Neuronal stem cell (in vitro differentiated cells): Measurements from ENCODE around the gene BMAL1. TPM values are rescaled to one million over a fixed set of nuclear protein-coding genes. Genes with fewer than 3 reads are reported as not detected.

ENCODE experiments used
- DNase-seq: peaks from one replicate; pipeline ENCODE4 v3.0.0-alpha.2; 2013; ENCODE audit warnings: low spot score
- H2AFZ ChIP-seq: one replicate; pipeline ENCODE4 v1.6.1; 2013; ENCODE audit warnings: mild to moderate bottlenecking, low read length, inconsistent platforms
- H2AK5ac ChIP-seq: 2 replicates; pipeline ENCODE4 v1.6.1; 2013; ENCODE audit warnings: low read depth, mild to moderate bottlenecking, inconsistent platforms, low read length, moderate library complexity, mixed read lengths
- H2BK120ac ChIP-seq: 2 replicates; pipeline ENCODE4 v1.6.1; 2013; ENCODE audit warnings: low read depth, mild to moderate bottlenecking, inconsistent platforms, low read length, moderate library complexity, mixed read lengths
- H2BK12ac ChIP-seq: one replicate; pipeline ENCODE4 v1.6.1; 2013; ENCODE audit warnings: low read length, inconsistent platforms
- H2BK15ac ChIP-seq: 2 replicates; pipeline ENCODE4 v1.6.1; 2013; ENCODE audit warnings: mild to moderate bottlenecking, low read length, inconsistent platforms, mixed read lengths
- H2BK5ac ChIP-seq: one replicate; pipeline ENCODE4 v1.6.1; 2013; ENCODE audit warnings: inconsistent platforms, mild to moderate bottlenecking, low read length, moderate library complexity
- H3K14ac ChIP-seq: one replicate; pipeline ENCODE4 v1.6.1; 2013; ENCODE audit warnings: low read length, inconsistent platforms
- H3K18ac ChIP-seq: 2 replicates; pipeline ENCODE4 v1.6.1; 2013; ENCODE audit warnings: low read length, inconsistent platforms
- H3K23ac ChIP-seq: 2 replicates; pipeline ENCODE4 v1.6.1; 2013; ENCODE audit warnings: low read depth, mild to moderate bottlenecking, mixed read lengths, low read length, inconsistent platforms; ENCODE audit not compliant: poor library complexity
- H3K27ac ChIP-seq: replicated peaks from 3 replicates; pipeline ENCODE4 v1.5.1; 2013; ENCODE audit warnings: low read length, inconsistent platforms
- H3K27me3 ChIP-seq, 3 experiments: 2 replicates each; pipeline ENCODE4 v1.6.1; 2013; ENCODE audit warnings: low read length in 3 of 3, mild to moderate bottlenecking in 2 of 3, inconsistent platforms in 1 of 3, low read depth in 1 of 3, mixed read lengths in 1 of 3, moderate library complexity in 1 of 3; ENCODE audit not compliant: control insufficient read depth in 3 of 3, insufficient read depth in 3 of 3
- H3K36me3 ChIP-seq, 2 donors: replicated peaks in 1 of 2; 2 replicates each; pipeline ENCODE4 v1.6.1; 2013; ENCODE audit warnings: low read length in 2 of 2; ENCODE audit not compliant: control insufficient read depth in 2 of 2, insufficient read depth in 2 of 2
- H3K4ac ChIP-seq: 2 replicates; pipeline ENCODE4 v1.6.1; 2013; ENCODE audit warnings: inconsistent platforms, mild to moderate bottlenecking, low read length, moderate library complexity
- H3K4me1 ChIP-seq, 2 donors: 1 replicate in 1 of 2; 2 replicates in 1 of 2; pipeline ENCODE4 v1.6.1; 2013; ENCODE audit warnings: low read length in 2 of 2, low read depth in 1 of 2; ENCODE audit not compliant: control insufficient read depth in 2 of 2, insufficient read depth in 1 of 2
- H3K4me2 ChIP-seq: one replicate; pipeline ENCODE4 v1.6.1; 2013; ENCODE audit warnings: mild to moderate bottlenecking, low read length, inconsistent platforms; ENCODE audit not compliant: insufficient read depth, poor library complexity, severe bottlenecking
- H3K4me3 ChIP-seq, 2 donors: 2 replicates each; pipeline ENCODE4 v1.5.1; 2013; ENCODE audit warnings: low read length in 2 of 2, mild to moderate bottlenecking in 2 of 2, inconsistent platforms in 1 of 2, moderate library complexity in 1 of 2
- H3K79me1 ChIP-seq: one replicate; pipeline ENCODE4 v1.6.1; 2013; ENCODE audit warnings: low read depth, mild to moderate bottlenecking, inconsistent platforms, low read length, moderate library complexity
- H3K9ac ChIP-seq: one replicate; pipeline ENCODE4 v1.6.1; 2013; ENCODE audit warnings: mild to moderate bottlenecking, low read depth, low read length, inconsistent platforms; ENCODE audit not compliant: poor library complexity
- H3K9me3 ChIP-seq, 2 donors: replicated peaks in 1 of 2; 2 replicates each; pipeline versions ENCODE3 to v1.6.1; 2013; ENCODE audit warnings: low read length in 2 of 2, mild to moderate bottlenecking in 2 of 2, inconsistent platforms in 1 of 2, low read depth in 1 of 2, mixed read lengths in 1 of 2, moderate library complexity in 1 of 2; ENCODE audit not compliant: control insufficient read depth in 2 of 2, insufficient read depth in 1 of 2
- H4K8ac ChIP-seq: one replicate; pipeline ENCODE4 v1.6.1; 2013; ENCODE audit warnings: low read depth, mild to moderate bottlenecking, inconsistent platforms, low read length, moderate library complexity
- H4K91ac ChIP-seq: one replicate; pipeline ENCODE4 v1.6.1; 2013; ENCODE audit warnings: low read length, low read depth, mild to moderate bottlenecking, inconsistent platforms; ENCODE audit not compliant: poor library complexity
- WGBS, 2 donors: extraction: QIAGEN DNeasy Blood & Tissue Kit; methylation state at CpG; one replicate each; pipeline ENCODE4 v1.1.7; 2013; ENCODE audit warnings: missing lambda C conversion rate in 2 of 2, mixed read lengths in 1 of 2; ENCODE audit not compliant: insufficient read length in 2 of 2, insufficient replicate concordance in 1 of 2; ENCODE audit errors: extremely low coverage in 2 of 2; 5-methylcytosine and 5-hydroxymethylcytosine counted together
- polyA plus RNA-seq, 2 experiments: library from polyadenylated mRNA; stranded (reverse); fragments of 200-250 nt; gene quantifications; one replicate each; pipeline ENCODE4 v1.2.3, GENCODE V29; 2013

The BMAL1 gene
- 2.2 TPM for polyA plus RNA-seq (2013, experiment 1 of 2)
- polyA plus RNA-seq (2013, experiment 2 of 2), result 2.7 TPM

DNA sequence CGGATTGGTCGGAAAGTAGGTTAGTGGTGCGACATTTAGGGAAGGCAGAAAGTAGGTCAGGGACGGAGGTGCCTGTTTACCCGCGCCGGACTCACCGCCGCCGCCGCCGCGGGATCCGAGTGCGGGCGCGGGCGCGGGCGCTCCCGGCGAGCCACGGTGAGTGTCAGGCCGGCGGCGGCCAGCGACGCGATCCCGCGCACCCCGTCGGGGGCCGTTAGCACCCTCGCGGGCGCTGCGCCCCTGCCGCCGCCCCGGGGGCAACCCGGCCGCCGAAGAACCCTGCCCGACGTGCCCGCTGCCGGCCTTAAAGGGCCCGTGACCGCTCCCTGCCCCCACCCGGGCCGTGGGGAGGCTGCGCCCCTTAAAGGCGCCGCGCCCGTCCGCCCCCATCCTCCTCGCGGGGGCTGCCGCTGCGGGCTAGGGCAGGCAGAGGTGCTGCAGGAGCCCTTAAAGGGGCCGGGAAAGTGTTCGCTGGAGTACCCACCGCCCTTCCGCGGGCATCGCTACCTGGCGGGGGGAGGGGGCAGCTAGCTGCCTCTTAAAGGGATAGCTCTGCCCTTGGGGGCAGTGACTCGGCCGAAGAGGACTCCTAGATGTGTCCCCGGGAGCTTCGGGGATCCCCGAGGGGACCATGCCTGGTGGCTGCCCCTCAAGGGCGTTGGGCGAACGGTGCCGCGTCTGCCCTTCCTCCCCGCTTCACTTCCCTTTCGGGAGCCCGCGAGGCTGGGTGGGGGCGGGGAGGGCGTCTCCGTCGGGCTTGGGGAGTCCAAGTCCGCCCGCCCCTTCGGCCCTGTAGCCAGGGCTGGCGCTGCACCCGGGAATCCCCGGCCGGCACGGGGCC is at the start of gene BMAL1:
TSS of gene BMAL1 (plus strand) at position 23 of the 841 bp plus-strand sequence. CDS start 76,519 bp downstream, outside the sequence.
- H3K79me1 ChIP-seq, result no peaks in the 10 kb centered on the region
- no peak within 1 kb of the TSS for H2AK5ac ChIP-seq
- no peak within 1 kb of the TSS for H2BK120ac ChIP-seq
- no peak within 1 kb of the TSS for H3K27ac ChIP-seq
- peak within 1 kb of the TSS; percentile 56 for H3K9ac ChIP-seq
- no peak within 1 kb of the TSS for H2BK15ac ChIP-seq
- no peak within 1 kb of the TSS for H3K4ac ChIP-seq
- no peak within 1 kb of the TSS for H4K8ac ChIP-seq
- no peak within 1 kb of the TSS for H2BK5ac ChIP-seq
- no peak within 1 kb of the TSS for H3K14ac ChIP-seq
- no CpG with 5 or more reads among the region's 95 CpGs for WGBS, 2 donors
- H3K23ac ChIP-seq, result peak within 1 kb of the TSS; percentile 38
- H3K27me3 ChIP-seq, result peaks cover 12 to 61% (median 56%) of the 10 kb centered on the region in 3 experiments
- H3K36me3 ChIP-seq, result no peaks in the 10 kb centered on the region
- peak within 1 kb of the TSS; percentile 84 for H3K18ac ChIP-seq
- H3K4me1 ChIP-seq, result peaks cover 3 to 8% of the 10 kb centered on the region in 2 donors
- no peaks in the 10 kb centered on the region for H3K9me3 ChIP-seq
- H2AFZ ChIP-seq, result peak within 1 kb of the TSS; percentile 99
- no peak within 1 kb of the TSS for H4K91ac ChIP-seq
- DNase-seq, result no peak
- peak within 1 kb of the TSS; percentile 96 for H3K4me2 ChIP-seq
- peak within 1 kb of the TSS; percentile 52 to 88 for H3K4me3 ChIP-seq
- no peak within 1 kb of the TSS for H2BK12ac ChIP-seq

DNA sequence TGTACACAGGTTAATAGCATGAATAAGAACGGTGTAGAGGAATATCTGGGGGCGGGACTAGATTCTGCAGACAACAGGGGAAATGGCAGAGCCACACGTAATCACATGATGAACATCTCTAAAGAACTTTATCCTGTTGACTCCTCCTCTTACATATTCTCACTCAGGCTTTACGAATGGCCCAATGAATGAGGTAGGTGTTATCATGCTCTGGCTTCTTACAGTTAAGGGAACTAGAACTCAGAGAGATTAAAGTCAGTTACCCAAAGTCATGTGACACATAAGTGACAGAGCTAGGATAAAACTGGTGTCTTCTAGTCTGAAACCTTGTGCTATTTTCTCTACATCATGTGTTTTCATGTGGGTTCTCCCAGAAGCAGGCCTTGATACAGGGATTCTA is 49.0 kb upstream of the BMAL1 start:
- no peaks in the 10 kb centered on the region for H3K36me3 ChIP-seq
- no peaks in the 10 kb centered on the region for H3K9me3 ChIP-seq
- H2AFZ ChIP-seq, result peak overlapping the region; percentile 55
- H3K79me1 ChIP-seq, result no peaks in the 10 kb centered on the region
- H3K4ac ChIP-seq, result no peak overlapping the region
- no peaks in the 10 kb centered on the region for H3K27me3 ChIP-seq
- H2BK12ac ChIP-seq, result no peak overlapping the region
- no peak for DNase-seq
- no peak overlapping the region for H3K4me2 ChIP-seq
- H2AK5ac ChIP-seq, result no peak overlapping the region
- H4K91ac ChIP-seq, result no peak overlapping the region
- no peak overlapping the region for H2BK15ac ChIP-seq
- H3K18ac ChIP-seq, result no peak overlapping the region
- no peak overlapping the region for H3K9ac ChIP-seq
- peaks cover 12 to 15% of the 10 kb centered on the region in 2 donors for H3K4me1 ChIP-seq
- no CpG with 5 or more reads among the region's 4 CpGs for WGBS, 2 donors
- H3K23ac ChIP-seq, result no peak overlapping the region
- H2BK120ac ChIP-seq, result no peak overlapping the region
- no peak overlapping the region for H3K4me3 ChIP-seq
- H2BK5ac ChIP-seq, result no peak overlapping the region
- no peak overlapping the region for H3K14ac ChIP-seq
- H4K8ac ChIP-seq, result no peak overlapping the region
- no peak overlapping the region for H3K27ac ChIP-seq

DNA sequence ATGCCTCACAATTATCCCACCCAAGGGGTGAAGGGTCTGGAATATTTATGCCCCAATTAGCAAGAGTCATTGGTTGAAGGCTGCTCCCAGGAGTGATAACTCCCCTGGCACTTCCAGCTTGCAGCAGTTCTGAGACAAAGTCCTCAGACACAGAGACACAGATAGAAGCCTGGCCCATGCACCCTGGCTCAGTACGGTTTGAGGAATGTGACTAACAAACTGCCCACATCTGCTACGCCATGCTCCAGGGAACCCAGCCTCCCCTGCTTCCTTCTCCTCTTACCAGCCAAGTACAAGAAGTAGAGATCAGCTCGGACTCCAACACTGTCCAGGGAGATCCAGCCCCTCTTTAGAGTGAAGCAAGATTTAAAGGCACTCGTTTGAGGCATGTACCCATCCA is 48.5 kb upstream of the BMAL1 start:
- no peak overlapping the region for H3K18ac ChIP-seq
- H3K9me3 ChIP-seq, result no peaks in the 10 kb centered on the region
- no peak overlapping the region for H2BK12ac ChIP-seq
- no peak overlapping the region for H3K4ac ChIP-seq
- no peak overlapping the region for H3K4me3 ChIP-seq
- no peak overlapping the region for H4K8ac ChIP-seq
- H2AFZ ChIP-seq, result peak overlapping the region; percentile 52
- no peak overlapping the region for H2BK5ac ChIP-seq
- H3K27ac ChIP-seq, result no peak overlapping the region
- no peak overlapping the region for H4K91ac ChIP-seq
- H3K23ac ChIP-seq, result no peak overlapping the region
- H3K14ac ChIP-seq, result no peak overlapping the region
- H2BK120ac ChIP-seq, result no peak overlapping the region
- H3K9ac ChIP-seq, result no peak overlapping the region
- no peak for DNase-seq
- no peaks in the 10 kb centered on the region for H3K36me3 ChIP-seq
- WGBS, 2 donors, result no CpG with 5 or more reads among the region's 4 CpGs
- H3K79me1 ChIP-seq, result no peaks in the 10 kb centered on the region
- H3K27me3 ChIP-seq, result no peaks in the 10 kb centered on the region
- peak overlapping the region; percentile 22 for H2AK5ac ChIP-seq
- no peak overlapping the region for H2BK15ac ChIP-seq
- H3K4me2 ChIP-seq, result no peak overlapping the region
- peaks cover 12 to 15% of the 10 kb centered on the region in 2 donors for H3K4me1 ChIP-seq

- no peak overlapping the region for H2BK15ac ChIP-seq
- H3K18ac ChIP-seq, result no peak overlapping the region
- peak overlapping the region; percentile 52 for H2AFZ ChIP-seq
- H2BK12ac ChIP-seq, result no peak overlapping the region
- H3K4me2 ChIP-seq, result no peak overlapping the region
- H3K27me3 ChIP-seq, result no peaks in the 10 kb centered on the region
- no peak overlapping the region for H3K14ac ChIP-seq
- H3K23ac ChIP-seq, result no peak overlapping the region
- no peak overlapping the region for H3K27ac ChIP-seq
- H3K36me3 ChIP-seq, result no peaks in the 10 kb centered on the region
- no peaks in the 10 kb centered on the region for H3K79me1 ChIP-seq
- H4K91ac ChIP-seq, result no peak overlapping the region
- no peak overlapping the region for H2BK5ac ChIP-seq
- no peak for DNase-seq
- H3K4me3 ChIP-seq, result no peak overlapping the region
- H4K8ac ChIP-seq, result no peak overlapping the region
- no peak overlapping the region for H3K4ac ChIP-seq
- H2BK120ac ChIP-seq, result no peak overlapping the region
- peaks cover 12 to 15% of the 10 kb centered on the region in 2 donors for H3K4me1 ChIP-seq
- H2AK5ac ChIP-seq, result no peak overlapping the region
- H3K9me3 ChIP-seq, result no peaks in the 10 kb centered on the region
- no peak overlapping the region for H3K9ac ChIP-seq
- WGBS, 2 donors, result no CpG with 5 or more reads among the region's 2 CpGs
Observed at GRCh38 chr11:13229711-13230318, 47.8 kb upstream of the BMAL1 start.
